ENCODE results near the gene SLFNL1. TPM values are rescaled to one million over a fixed set of nuclear protein-coding genes. Genes with fewer than 3 reads are reported as not detected.

Gene SLFNL1
- polyA plus RNA-seq, 2 of the 4 experiments (the other 2 are of a cell fraction): 0.01 to 0.03 TPM

- DNase-seq (ENCODE audit: low read depth in 1 of 2, low spot score in 1 of 2): no peak
- TF ChIP-seq KDM5A (IDR thresholded peaks at IDR 0.05): no peak
- no peak for TF ChIP-seq ZNF302 (CRISPR knock-in tag; IDR thresholded peaks at IDR 0.05)
- TF ChIP-seq CHD2 (IDR thresholded peaks at IDR 0.05; ENCODE audit: low read length, partially characterized antibody): no peak
- TF ChIP-seq CHD4 (IDR thresholded peaks at IDR 0.05; ENCODE audit: borderline replicate concordance): no peak
- no peak for TF ChIP-seq SREBF2 (IDR thresholded peaks at IDR 0.05)
- no peak for TF ChIP-seq MAZ (IDR thresholded peaks at IDR 0.05; ENCODE audit: borderline replicate concordance, low read depth, low read length)
- TF ChIP-seq E2F6 (IDR thresholded peaks at IDR 0.05; ENCODE audit: borderline replicate concordance, low read depth): no peak
- TF ChIP-seq RFX5 (IDR thresholded peaks at IDR 0.05): no peak
- TF ChIP-seq BCL3 (IDR thresholded peaks at IDR 0.05): no peak
- peak overlapping the region; percentile 93 for H3K4me3 ChIP-seq
- POLR2A ChIA-PET: interaction anchor here (1.0 kb wide), 1 partner anchor 20 kb away, joined by 3 read pairs; no protein-coding TSS in a partner anchor
- H3K9me3 ChIP-seq: no peaks in the 10 kb centered on the region
- H3K27ac ChIP-seq: peak overlapping the region; percentile 99 to 100
- FAIRE-seq: no peak
- H3K4me2 ChIP-seq: peak overlapping the region; percentile 93
- ATAC-seq: no peak
- 63% methylated on average over 1 of the region's 1 CpG for WGBS (ENCODE audit: missing lambda C conversion rate)
- peaks cover 65% of the 10 kb centered on the region for H3K4me1 ChIP-seq
- CTCF ChIA-PET: interaction anchor here (1.2 to 3.1 kb wide), 2 partner anchors 21 to 30 kb away, joined by 6 to 8 read pairs; no protein-coding TSS in a partner anchor
These were observed 38.2 kb downstream of the SLFNL1 start for GRCh38 chr1:40983286-40983685.

- ATAC-seq (no peak), FAIRE-seq (no peak), DNase-seq (ENCODE audit: low read depth in 1 of 2, low spot score in 1 of 2) (no peak)
- CTCF ChIA-PET: interaction anchor here (1.2 to 3.1 kb wide), 2 partner anchors 22 to 30 kb away, joined by 6 to 8 read pairs; no protein-coding TSS in a partner anchor
- H3K9me3 ChIP-seq: no peaks in the 10 kb centered on the region
- peaks cover 65% of the 10 kb centered on the region for H3K4me1 ChIP-seq
- H3K27ac ChIP-seq: peak overlapping the region; percentile 99 to 100
- WGBS (ENCODE audit: missing lambda C conversion rate): 17% methylated on average over 1 of the region's 1 CpG
- TF ChIP-seq KDM1A (IDR thresholded peaks at IDR 0.05; ENCODE audit: low read depth) (no peak), CEBPB (IDR thresholded peaks at IDR 0.05) (no peak), RAD21 (conservative IDR thresholded peaks at IDR 0.05 in 1 of 2, IDR thresholded peaks at IDR 0.05 in 1 of 2) (no peak), MAZ (IDR thresholded peaks at IDR 0.05; ENCODE audit: borderline replicate concordance, low read depth, low read length) (no peak), MAX (IDR thresholded peaks at IDR 0.05) (no peak), EHF (CRISPR knock-in tag; IDR thresholded peaks at IDR 0.05) (no peak), BHLHE40 (IDR thresholded peaks at IDR 0.05; ENCODE audit: low read depth, low read length) (no peak), CHD4 (IDR thresholded peaks at IDR 0.05; ENCODE audit: borderline replicate concordance) (no peak), CTCF (IDR thresholded peaks at IDR 0.05) (no peak), ZFP36 (IDR thresholded peaks at IDR 0.05; ENCODE audit: borderline replicate concordance, partially characterized antibody) (no peak), HEYL (CRISPR knock-in tag; IDR thresholded peaks at IDR 0.05) (no peak), RARB (CRISPR knock-in tag; IDR thresholded peaks at IDR 0.05) (no peak), ZSCAN20 (CRISPR knock-in tag; IDR thresholded peaks at IDR 0.05) (no peak), PHF8 (IDR thresholded peaks at IDR 0.05; ENCODE audit: borderline replicate concordance, low read depth) (no peak), TFCP2L1 (CRISPR knock-in tag; IDR thresholded peaks at IDR 0.05) (no peak), ATOH8 (CRISPR knock-in tag; IDR thresholded peaks at IDR 0.05; ENCODE audit: low read depth) (no peak)
- H3K4me2 ChIP-seq: peak overlapping the region; percentile 93
- peak overlapping the region; percentile 93 for H3K4me3 ChIP-seq
- POLR2A ChIA-PET: interaction anchor here (1.0 kb wide), 1 partner anchor 21 kb away, joined by 3 read pairs; no protein-coding TSS in a partner anchor
These were observed 38.8 kb downstream of the SLFNL1 start for GRCh38 chr1:40982721-40983120.
